Measurements from ENCODE around the gene SIDT2.

GRCh38 chr11:117197516-117198456, 19.2 kb downstream of the SIDT2 start:
- TF ChIP-seq EP300 (conservative IDR thresholded peaks at IDR 0.05; ENCODE audit: poor library complexity, severe bottlenecking) (no peak), CTCF (IDR thresholded peaks at IDR 0.05; ENCODE audit: poor library complexity, severe bottlenecking) (no peak), EZH2 (IDR thresholded peaks at IDR 0.05; ENCODE audit: borderline replicate concordance, insufficient read depth, low read length, poor library complexity, severe bottlenecking) (no peak), REST (IDR thresholded peaks at IDR 0.05; ENCODE audit: borderline replicate concordance) (no peak), POLR2AphosphoS5 (IDR thresholded peaks at IDR 0.05) (no peak), SMC3 (conservative IDR thresholded peaks at IDR 0.05; ENCODE audit: poor library complexity) (no peak), MXI1 (conservative IDR thresholded peaks at IDR 0.05; ENCODE audit: poor library complexity, severe bottlenecking) (no peak), RAD21 (conservative IDR thresholded peaks at IDR 0.05) (no peak), TAF1 (IDR thresholded peaks at IDR 0.05; ENCODE audit: low read depth) (no peak)

Data from neural cell (in vitro differentiated cells).